GM12874 (cell line): ENCODE results near the gene SCN4A.
"Not testable (repeated sequence)": the region's sequence is repeated elsewhere in the genome, so short reads cannot be mapped to it uniquely, and the experiment has no call there.

Experiments used
- CTCF ChIP-seq: IDR thresholded peaks from 2 replicates; pipeline ENCODE4 v1.5.1; 2011; ENCODE audit warnings: low read depth, mild to moderate bottlenecking, control low read depth, low read length, moderate library complexity; ENCODE audit not compliant: insufficient read depth

The SCN4A gene

GRCh38 chr17:63919311-63919723, 53.4 kb downstream of the SCN4A start:
- peak; percentile 97 for TF ChIP-seq CTCF

- not testable (repeated sequence) for TF ChIP-seq CTCF
Observed at GRCh38 chr17:63918789-63919305, 53.9 kb downstream of the SCN4A start, which contains the start of gene GH1. GH1 (minus strand) TSS chr17:63918839; CDS start chr17:63918776, 63 bp downstream.

GRCh38 chr17:63918305-63918704, 54.4 kb downstream of the SCN4A start:
- no peak for TF ChIP-seq CTCF

- TF ChIP-seq CTCF: no peak
Observed at GRCh38 chr17:63917646-63918045, 55.1 kb downstream of the SCN4A start.

- TF ChIP-seq CTCF: no peak
Observed at GRCh38 chr17:63916566-63917185, 56.0 kb downstream of the SCN4A start.

GRCh38 chr17:63914471-63914870, 58.2 kb downstream of the SCN4A start:
- TF ChIP-seq CTCF: no peak

- peak; percentile 76 for TF ChIP-seq CTCF
Observed at GRCh38 chr17:63911657-63912100, 61.0 kb downstream of the SCN4A start.
